HG02870 (cell line): Measurements from ENCODE around the gene PPP2R5B.

Experiments used
- ATAC-seq: cut with Tn5 transposase; IDR thresholded peaks from one replicate; pipeline ENCODE4 v1.9.1; 2021; ENCODE audit warnings: mild to moderate bottlenecking, moderate library complexity; ENCODE audit not compliant: unreplicated experiment

Gene PPP2R5B

DNA sequence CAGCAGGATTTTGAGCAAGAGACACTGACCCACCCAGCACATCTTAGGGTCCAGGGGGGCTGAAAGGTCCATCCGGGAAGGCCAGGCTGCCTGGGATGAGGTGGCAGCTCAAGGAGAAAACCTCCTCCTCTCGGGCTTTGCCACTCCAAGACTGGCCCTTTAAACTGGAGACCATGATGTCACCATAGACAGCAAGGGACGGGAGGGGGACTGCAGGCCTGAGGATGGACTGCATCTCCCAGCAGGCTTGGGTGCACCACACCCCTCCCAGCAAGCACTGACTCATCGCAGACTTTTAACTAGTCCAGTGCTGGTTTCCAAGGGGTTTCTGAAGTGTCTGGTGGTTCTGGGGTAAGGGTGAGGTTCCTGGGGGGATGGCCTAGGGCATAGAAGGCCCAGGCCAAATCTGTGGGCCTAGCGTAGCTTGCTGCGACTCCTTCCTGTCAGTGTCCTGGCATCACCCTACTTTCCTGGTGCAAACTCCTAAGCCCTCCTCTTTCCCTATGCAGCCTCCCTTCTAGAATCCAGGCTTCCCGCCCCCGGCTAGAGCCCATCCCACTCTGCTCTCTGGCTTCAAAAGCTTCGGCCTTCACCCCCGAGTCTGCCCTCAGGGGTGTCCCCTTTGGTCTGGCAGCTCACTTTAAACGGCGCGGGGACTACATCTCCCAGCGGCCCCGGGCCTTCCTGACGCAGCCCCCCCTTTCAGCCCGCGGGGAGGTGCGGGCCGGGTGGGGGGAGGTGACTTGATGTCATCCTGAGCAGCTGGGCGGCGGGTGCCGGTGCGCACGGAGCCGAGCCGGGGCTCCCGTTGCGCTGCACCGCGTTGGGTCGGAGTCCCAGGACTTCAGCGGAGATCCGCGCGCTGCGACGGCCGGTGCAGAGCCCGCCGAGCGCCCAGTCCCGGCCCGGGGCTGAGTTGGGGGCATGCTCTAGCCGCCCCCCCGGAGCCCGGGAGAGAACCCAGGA is at the start of gene PPP2R5B:
TSS of gene PPP2R5B (plus strand) at position 746 of the 966 bp plus-strand sequence. CDS start 1,046 bp downstream, outside the sequence.
- ATAC-seq = peak; percentile 88

DNA sequence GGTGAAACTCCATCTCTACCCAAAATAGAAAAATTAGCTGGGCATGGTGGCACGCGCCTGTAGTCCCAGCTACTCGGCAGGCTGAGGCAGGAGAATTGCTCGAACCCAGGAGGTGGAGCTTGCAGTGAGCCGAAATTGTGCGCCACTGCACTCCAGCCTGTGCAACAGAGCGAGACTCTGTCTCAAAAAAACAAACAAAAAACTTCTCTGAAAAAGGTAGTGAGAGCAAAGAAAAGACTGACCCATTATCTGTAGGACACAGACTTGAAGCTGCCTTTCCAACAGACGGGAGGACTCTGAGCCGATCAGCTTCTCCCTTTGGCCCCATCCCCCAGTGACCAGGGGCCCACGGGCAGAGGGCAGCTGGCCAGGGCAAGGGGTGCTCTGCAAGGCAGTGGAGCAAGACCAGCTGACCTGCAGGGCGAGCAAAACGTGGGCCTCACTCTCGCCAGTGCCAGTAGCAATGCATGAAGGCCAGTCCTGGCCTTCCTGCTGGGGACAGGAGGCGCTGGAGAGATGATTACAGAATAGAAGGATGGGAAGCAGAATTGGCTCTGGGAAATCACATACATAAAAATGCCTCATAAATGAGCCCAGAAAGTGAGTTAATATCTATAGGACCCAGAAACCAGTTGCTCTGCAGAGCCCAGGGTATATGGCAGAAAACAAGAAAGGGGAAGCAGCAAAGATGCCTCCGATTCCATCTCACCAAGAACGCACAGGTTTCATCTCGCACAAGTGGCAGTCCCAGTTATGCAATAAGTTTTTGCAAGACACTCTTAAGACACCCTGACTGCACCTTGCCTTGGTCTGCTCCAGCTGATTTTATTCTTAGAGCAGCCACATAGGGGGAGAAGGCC is 48.9 kb upstream of the PPP2R5B start:
- no peak for ATAC-seq

DNA sequence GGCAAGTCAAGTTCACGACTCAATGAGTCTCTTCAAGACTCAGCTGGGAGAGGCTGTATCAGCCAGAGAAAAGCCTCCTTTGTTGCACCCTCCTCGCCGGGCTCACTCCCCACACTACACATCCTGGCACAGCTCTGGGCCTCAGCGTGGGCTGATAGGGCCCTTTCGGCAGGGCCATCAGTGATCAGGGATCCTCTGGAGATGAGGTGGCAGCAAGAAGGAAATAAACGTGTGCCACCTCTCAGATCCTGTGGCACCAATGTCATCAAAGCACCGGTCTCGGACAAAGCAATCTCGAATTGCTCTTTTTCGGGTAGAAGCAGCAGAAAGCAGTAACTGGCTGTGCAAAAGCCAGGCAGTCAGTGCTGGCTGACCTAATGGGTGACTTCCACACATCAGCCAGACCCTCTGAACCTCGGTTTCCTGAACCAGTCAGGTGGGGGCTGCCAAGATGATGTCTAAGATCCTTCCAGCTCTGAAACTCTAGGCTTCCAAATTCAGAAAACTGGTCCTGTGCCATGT is 48.2 kb upstream of the PPP2R5B start:
- ATAC-seq = no peak

DNA sequence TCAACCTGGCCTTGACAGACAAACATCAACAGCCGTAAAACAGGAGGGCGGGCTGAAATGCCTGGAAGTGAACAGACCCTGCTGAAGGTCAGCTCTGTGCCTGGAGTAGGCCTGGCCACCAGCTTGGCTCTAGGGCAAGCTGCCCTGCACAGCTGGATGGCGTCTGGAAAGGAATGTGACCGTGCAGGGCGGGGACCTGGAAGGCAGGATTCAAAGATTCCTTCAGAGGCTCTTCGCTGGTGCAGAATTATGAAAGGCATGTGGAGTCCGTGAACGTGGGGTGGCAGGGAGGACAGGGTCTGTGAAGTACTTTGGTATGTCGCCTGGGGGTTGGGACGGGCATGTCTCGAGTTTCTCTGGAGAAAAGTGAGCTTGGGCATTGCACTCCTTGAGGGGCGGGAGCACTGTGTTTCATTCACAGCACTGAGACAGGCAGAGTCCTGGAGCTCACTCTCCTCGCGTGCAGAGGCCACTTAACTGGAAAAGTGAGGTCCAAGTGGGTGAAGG is 47.6 kb upstream of the PPP2R5B start:
- no peak for ATAC-seq

DNA sequence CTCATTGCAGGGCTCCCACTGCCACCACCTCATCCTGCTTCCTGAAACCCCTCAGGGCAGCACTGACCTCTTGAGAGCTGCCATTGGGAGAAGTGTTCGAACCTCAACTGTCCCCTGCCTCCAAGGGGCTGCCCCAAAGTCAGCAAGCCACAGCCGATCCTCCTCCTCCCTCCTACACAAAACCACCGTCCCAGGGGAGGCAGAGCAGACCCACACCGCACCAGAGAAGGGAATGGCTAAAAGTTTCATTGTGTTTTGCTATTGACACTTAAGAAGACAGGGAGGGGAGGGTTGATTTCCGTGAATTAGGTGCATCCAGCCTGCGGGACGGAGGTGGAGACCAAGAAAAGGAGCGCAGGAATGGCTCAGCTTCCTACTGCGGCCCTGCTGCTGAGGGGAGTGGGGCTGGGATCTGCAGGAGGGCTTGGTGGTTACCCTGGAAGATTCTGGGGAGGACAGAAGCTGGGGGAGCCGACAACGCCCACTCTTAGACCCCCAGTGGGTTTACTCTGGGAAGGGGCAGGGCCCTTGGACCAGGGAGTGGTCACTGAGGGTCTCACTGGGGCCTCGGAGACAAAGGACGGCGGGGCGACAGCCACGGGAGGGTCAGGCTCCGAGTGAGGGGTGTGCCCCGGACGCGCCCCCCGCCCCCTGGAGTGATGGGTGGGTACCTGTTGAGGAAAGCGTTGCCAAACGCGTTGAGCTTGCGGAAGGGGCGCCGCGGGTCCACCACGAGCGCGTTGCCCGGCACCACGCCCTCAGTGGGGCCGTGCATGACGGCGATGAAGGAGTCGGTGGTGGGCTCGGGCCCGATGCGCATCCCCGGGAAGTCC is 46.9 kb upstream of the PPP2R5B start:
- ATAC-seq = peak; percentile 1

DNA sequence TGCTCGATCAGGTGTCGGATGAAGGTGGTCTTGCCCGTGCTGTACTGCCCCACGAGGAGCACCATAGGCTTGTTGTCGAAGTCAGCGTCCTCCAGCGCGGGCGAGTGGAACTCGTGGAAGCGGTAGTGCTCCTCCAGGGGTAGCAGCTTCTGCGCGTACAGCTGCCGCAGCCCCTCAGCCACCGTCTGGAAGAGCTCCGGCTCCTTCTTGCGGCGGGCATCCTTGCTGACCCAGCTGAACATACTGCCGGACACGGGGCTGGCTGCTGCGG is 46.3 kb upstream of the PPP2R5B start:
- no peak for ATAC-seq

DNA sequence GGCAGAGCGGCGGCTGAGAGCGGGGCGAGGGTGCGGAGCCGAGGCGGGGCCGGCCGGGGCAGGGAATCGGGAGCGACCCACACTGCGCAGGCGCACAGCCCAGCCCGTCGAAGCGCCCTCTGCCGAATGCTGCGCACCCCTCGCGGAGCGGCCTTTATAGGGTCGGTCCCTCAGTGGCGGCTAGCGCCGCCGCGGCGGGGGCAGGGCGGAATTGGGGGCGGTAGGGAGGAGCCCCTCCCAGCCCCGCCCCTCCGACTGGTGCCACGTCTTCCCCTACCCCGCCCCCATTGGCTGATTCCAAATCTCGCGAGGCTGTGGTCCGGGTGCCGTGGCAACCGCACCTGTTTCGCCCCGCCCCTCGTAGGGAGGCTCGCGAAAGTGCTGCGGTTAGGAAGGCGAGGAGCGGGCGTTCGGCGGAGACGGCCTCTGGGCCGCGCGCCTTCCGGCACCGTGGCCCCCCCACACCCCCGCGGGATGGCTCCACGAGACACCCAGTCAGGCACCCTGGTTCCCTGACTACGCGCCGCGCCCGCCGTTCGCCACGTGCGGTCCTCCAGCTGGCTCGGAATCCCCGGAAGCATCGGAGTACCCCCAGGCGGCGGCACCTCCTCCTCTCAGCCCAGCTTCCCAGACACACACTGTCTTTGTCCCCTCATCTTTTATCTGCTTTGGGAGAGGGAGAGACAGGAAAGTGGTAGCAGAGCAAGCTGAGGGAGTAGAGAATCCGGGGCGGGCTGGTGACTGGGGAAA is 45.8 kb upstream of the PPP2R5B start, which contains the start of gene EHD1:
TSS of gene EHD1 (minus strand) at position 128 of the 750 bp plus-strand sequence. CDS start 157 bp downstream, outside the sequence.
- peak; percentile 52 for ATAC-seq

DNA sequence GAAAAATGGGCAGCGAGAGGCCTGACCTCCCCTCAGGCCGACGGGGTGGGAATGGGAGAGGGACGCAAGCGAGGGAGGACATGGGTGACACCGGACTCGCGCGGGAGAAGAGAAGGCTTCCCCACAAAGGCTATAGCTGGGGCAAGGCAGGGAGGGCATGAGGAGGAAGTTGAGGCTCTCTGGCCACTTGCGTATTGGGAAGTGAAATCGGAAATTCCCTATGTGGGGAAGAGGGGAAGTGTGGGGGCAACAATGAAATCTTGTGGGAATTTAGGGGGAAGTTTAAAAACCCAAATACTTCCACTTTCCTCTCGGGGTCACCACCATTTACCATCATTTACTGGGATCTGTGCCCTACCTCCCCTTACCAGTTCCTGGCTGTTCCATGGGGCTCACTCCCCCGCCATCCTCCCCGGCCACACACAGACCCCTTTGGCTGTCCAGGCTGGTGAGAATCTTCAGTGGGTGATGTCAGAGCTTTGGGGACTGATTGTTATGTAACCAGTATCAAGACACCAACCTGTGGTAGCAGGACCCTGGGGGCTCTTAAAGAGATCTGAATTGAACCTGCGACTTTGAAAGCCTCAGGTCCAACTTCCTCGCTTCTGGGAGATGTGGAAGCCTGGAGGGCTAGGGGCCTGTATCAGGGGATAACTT is 45.1 kb upstream of the PPP2R5B start:
- ATAC-seq = no peak

DNA sequence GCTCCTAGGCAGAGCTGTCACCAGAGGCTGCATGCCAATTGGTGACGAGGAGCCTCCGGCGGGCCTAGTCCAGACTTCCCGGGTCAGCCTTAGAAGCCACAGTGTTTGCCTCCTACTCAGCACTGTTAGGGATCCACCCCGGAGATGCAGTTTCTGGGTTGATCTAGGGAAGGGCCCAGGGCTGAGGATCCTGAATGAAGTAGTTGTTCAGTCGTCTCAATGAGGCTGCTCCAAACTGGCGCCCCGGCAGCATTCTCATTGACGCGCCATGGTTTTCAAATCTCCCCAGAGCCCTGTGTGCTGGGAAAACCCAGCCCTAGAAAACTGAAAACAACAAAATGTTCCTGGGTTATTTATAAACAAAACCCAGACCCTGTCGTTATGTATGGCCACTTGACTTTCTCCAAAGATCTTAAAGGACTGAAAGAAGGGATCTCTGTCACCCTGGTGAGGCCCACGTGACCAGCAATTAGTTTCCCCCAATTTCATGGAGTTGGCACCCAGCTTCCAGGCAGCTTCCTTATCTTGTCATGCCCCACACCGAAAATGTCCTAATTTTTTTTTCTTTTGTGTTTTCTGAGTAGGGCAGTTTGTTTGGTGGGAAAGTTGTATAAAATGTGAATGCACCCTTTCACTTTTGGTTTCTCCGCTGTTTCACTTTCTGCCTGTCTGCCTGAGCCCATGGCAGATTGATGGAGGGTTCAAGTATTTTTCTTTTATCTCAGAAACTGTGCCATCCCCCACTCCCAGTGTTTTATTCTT is 44.1 kb upstream of the PPP2R5B start:
- no peak for ATAC-seq

DNA sequence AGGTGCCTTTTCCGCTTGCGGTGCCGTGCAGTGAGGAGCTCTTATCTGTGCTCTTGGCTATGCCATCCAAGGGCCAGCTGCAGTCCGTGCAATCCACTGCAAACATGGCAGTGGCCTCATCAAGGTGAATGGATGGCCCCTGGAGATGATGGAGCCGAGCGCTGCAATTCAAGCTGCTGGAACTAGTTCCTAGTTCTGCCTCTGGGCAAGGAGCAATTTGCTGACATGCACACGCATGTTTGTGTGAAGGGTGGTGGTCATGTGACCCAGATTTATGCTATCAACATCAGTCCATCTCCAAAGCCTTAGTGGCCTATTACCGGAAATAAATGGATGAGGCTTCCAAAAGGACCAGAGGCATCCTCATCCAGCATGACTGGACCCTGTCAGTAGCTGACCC is 43.0 kb upstream of the PPP2R5B start:
- no peak for ATAC-seq

DNA sequence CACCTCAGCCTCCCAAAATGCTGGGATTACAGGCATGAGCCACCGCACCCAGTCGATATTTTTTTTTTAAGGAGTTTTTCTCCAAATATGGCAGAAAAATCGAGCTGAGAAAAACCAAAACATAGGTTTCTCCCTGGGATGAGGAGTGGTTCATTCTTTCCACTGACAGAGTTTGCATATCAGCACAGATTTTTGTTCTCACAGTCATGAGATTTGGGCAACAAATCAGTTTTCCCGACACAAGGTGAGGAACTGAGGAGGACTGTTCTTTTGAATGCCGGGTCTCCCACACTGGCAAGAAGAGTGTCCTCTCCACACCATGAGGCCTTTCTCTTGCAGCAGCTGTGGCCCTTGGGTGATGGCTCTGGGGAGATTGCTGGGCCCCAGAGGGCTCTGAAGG is 42.2 kb upstream of the PPP2R5B start:
- no peak for ATAC-seq

DNA sequence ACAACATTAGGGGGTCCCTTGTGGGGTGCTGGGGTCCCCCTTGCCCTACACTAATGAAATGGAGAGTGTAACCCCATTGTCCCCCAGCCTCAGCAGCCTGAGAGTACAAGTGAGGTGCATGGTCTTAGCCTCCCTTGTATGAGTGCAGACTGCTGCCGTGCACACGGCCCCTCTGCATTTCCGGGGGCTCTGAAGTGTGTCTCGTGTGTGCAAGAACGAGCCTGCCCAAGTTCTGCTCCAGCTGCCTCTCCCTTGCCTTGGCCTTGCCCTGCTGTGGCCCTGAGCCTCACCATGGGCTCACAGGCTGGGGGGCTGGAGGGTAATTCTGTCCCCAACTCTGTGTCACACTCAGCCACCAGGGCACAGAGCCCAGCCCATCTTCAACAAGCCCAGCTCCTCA is 40.9 kb upstream of the PPP2R5B start:
- no peak for ATAC-seq

DNA sequence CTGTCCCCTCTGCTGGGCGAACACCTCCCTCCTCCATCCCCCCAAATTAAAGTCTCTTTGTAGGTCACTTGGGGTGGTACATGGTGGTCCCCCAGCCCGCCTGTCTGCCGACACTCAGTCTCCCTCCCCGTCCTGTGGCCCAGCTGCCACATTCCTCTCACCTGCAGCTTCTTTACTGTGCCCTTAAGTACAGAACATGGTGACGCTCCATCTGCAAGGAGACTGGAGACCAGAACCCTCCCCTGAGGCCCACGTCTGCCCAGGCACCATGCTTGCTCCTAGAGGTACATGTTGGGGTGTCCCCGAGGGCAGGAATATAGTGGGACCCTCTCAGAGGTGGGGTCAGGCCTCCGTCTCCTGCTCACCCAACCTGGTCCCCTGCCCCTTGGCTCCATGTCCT is 40.5 kb upstream of the PPP2R5B start:
- no peak for ATAC-seq

DNA sequence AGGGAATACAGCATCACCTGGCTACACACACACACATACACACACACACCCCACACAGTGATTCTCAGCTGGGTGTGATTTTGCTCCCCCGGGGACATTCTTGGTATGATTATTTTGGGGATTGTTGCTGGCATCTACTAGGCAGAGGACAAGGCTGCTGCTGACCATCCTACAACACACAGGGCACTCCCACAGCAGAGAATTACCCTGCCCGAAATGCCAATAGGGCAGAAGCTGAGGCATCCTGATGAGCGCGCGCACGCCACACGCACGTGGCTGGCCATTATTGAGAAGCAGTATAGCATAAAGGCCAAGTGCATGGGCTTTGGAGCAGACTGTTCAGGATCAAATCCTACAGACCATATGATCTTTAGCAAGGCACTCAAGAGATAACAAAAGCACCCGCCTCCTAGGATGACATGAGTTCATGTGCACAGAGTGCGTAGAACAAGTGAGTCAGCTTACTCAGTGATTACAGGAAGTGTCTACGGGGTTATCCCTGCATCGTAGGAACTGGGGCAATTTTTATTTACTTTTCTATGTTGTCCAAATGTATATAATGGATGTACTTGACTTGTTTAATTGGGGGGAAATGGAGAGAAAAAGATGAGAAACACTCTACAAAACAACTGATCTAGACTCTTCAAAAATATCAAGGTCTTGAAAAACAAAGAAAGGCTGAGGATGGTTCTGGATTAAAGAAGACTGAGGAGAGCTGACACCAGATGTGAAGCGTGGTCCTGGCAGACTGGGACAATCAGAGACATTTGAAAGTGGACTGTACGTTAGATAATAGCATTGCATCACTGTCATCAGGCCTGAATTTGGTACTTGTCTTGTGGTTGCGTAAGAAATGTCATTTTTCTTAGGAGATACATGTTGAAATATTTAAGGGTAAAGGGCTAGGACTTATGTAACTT is 38.9 kb upstream of the PPP2R5B start:
- ATAC-seq = no peak

DNA sequence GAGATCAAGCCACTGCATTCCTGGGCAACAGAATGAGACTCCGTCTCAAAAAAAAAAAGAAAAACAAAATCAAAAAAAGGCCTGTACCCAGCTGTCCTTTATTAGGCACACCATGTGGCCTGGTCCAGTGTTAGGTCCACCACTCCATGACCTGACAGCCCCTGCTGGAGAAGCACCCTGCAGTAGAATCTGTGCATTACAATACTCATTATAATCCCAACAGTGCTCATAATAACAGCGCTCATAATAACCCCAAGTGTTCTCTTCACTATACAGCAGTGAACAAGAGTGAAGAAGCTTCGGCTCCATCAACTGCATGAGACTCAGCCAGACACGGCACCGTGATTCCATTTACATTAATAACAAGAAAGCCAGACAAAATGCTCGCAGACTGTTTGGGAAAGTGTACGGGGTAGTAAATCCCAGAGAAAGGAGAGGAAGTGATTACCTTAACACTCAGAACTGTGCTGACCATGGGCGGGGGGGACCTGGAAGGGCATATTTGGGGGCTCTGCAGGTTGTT is 37.2 kb upstream of the PPP2R5B start:
- ATAC-seq = no peak

DNA sequence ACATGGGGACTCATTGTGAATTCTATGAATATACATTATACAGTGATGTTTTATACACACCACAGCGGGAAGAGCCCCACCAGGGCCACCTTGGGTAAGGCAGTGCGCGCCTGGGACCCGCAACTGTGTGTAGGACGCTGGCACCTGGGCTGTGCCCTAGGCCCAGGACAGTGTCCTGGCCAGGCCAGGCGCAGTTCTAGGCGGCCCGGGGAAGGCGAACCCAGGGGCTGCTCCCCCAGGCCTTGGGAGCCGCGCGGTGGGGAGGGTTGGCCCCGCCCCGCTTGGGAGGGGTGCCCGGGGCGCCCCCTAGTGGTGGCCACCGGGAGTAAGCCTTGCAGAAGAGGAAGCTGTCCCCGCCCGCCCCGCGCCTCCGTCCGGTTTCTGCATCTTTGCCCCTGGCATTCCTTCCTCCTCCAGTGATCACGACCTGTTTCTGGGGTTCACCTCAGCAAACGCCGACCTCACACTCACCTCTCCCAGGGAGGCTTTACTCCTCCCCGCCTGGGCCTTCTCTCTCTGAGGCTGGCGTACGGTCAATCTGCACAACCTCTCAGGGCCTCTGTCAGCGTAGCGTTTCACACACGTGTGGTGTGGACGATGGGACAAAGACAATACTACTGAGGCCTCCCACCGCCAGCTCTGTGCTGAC is 36.6 kb upstream of the PPP2R5B start:
- no peak for ATAC-seq

DNA sequence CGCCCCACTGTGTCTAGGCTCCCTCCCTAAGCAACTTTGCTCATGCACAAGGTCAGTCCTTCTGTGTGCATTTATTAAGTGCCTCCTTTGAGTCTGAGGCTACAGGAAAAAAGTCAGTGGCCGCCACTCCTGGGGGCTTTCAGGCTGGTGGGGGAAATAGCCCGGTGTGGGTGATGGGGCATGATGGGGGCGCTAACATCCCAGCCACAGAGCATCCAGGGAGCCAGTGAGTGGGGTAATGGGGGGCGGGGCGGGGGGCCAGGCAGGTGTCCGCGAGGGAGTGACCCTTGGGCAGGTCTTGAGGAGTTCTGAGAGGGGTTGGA is 36.1 kb upstream of the PPP2R5B start:
- ATAC-seq = no peak
